ENCODE data around the gene IL17RA. TPM values are rescaled to one million over a fixed set of nuclear protein-coding genes. Genes with fewer than 3 reads are reported as not detected.

Gene IL17RA
- total RNA-seq, 3 donors from 2014 or later (not counting 1 experiment from before 2014, with no cell fraction given): 22.1 to 42.6 (median 28.7) TPM

- Mint-ChIP-seq H3K36me3 (no peaks in the 10 kb centered on the region), H3K9me3 (no peaks in the 10 kb centered on the region), H3K4me1 (no peaks in the 10 kb centered on the region), H3K4me3 (no peak overlapping the region), H3K27ac (no peak overlapping the region), H3K27me3 (ENCODE audit: low read depth in 2 of 2) (peaks cover 5 to 18% of the 10 kb centered on the region in 2 donors)
- TF ChIP-seq CTCF (IDR thresholded peaks at IDR 0.05): no peak
- H3K9me3 ChIP-seq (ENCODE audit: control insufficient read depth, insufficient read depth, low read length): no peaks in the 10 kb centered on the region
- 48% methylated on average over 8 of the region's 8 CpGs for WGBS (ENCODE audit: insufficient coverage)
- DNase-seq: no peak
- H3K4me3 ChIP-seq (ENCODE audit: low read length): no peak overlapping the region
- no peak for ATAC-seq
- no peaks in the 10 kb centered on the region for H3K27me3 ChIP-seq (ENCODE audit: control insufficient read depth, insufficient read depth, low read length)
- intact Hi-C loops (cut with micrococcal nuclease): no loop called here
- no peaks in the 10 kb centered on the region for H3K4me1 ChIP-seq (ENCODE audit: control insufficient read depth, insufficient read depth, low read length)
- no peaks in the 10 kb centered on the region for H3K36me3 ChIP-seq (ENCODE audit: control insufficient read depth, insufficient read depth, low read length)
- H3K27ac ChIP-seq (ENCODE audit: low read length): no peak overlapping the region
Measured at GRCh38 chr22:17063411-17064106, 21.2 kb upstream of the IL17RA start.

- 88% methylated on average over 7 of the region's 7 CpGs for WGBS (ENCODE audit: insufficient coverage)
- Mint-ChIP-seq H3K4me1 (no peaks in the 10 kb centered on the region), H3K27me3 (ENCODE audit: low read depth in 2 of 2) (peaks cover 5 to 14% of the 10 kb centered on the region in 2 donors), H3K36me3 (no peaks in the 10 kb centered on the region), H3K9me3 (no peaks in the 10 kb centered on the region), H3K4me3 (no peak overlapping the region), H3K27ac (no peak overlapping the region)
- H3K4me3 ChIP-seq (ENCODE audit: low read length): no peak overlapping the region
- intact Hi-C loops (cut with micrococcal nuclease): no loop called here
- ATAC-seq: no peak
- no peak for TF ChIP-seq CTCF (IDR thresholded peaks at IDR 0.05)
- no peak overlapping the region for H3K27ac ChIP-seq (ENCODE audit: low read length)
- no peak for DNase-seq
- H3K4me1 ChIP-seq (ENCODE audit: control insufficient read depth, insufficient read depth, low read length): no peaks in the 10 kb centered on the region
- no peaks in the 10 kb centered on the region for H3K27me3 ChIP-seq (ENCODE audit: control insufficient read depth, insufficient read depth, low read length)
- H3K9me3 ChIP-seq (ENCODE audit: control insufficient read depth, insufficient read depth, low read length): no peaks in the 10 kb centered on the region
- H3K36me3 ChIP-seq (ENCODE audit: control insufficient read depth, insufficient read depth, low read length): no peaks in the 10 kb centered on the region
Measured at GRCh38 chr22:17064498-17065100, 20.2 kb upstream of the IL17RA start.

GRCh38 chr22:17065433-17065832 lies 19.4 kb upstream of the IL17RA start:
- H3K27ac Mint-ChIP-seq: no peak overlapping the region
- H3K27me3 ChIP-seq (ENCODE audit: control insufficient read depth, insufficient read depth, low read length): no peaks in the 10 kb centered on the region
- no peaks in the 10 kb centered on the region for H3K9me3 ChIP-seq (ENCODE audit: control insufficient read depth, insufficient read depth, low read length)
- 82% methylated on average over 7 of the region's 7 CpGs for WGBS (ENCODE audit: insufficient coverage)
- H3K27ac ChIP-seq (ENCODE audit: low read length): no peak overlapping the region
- no peaks in the 10 kb centered on the region for H3K36me3 Mint-ChIP-seq
- no peak overlapping the region for H3K4me3 ChIP-seq (ENCODE audit: low read length)
- no peak for DNase-seq
- TF ChIP-seq CTCF (IDR thresholded peaks at IDR 0.05): no peak
- H3K4me3 Mint-ChIP-seq: no peak overlapping the region
- H3K9me3 Mint-ChIP-seq: no peaks in the 10 kb centered on the region
- H3K4me1 ChIP-seq (ENCODE audit: control insufficient read depth, insufficient read depth, low read length): no peaks in the 10 kb centered on the region
- intact Hi-C loops (cut with micrococcal nuclease): no loop called here
- no peak for ATAC-seq
- H3K27me3 Mint-ChIP-seq (ENCODE audit: low read depth in 2 of 2): peaks cover 6 to 14% of the 10 kb centered on the region in 2 donors
- no peaks in the 10 kb centered on the region for H3K4me1 Mint-ChIP-seq
- H3K36me3 ChIP-seq (ENCODE audit: control insufficient read depth, insufficient read depth, low read length): no peaks in the 10 kb centered on the region

All from natural killer cell (primary cell).